Activated CD4-positive, alpha-beta T cell treated with anti-CD3 and anti-CD28 coated beads, Interleukin-10, Interleukin-2, amounts not matched to agents 100 ng/mL and 50 ng/mL, durations not matched to agents 16 hours and 8 hours (primary cell): ENCODE measurements around the gene MINK1.

ENCODE experiments used
- DNase-seq: peaks from one replicate; pipeline ENCODE4 v3.0.0-alpha.2; 2020

The MINK1 gene

DNA sequence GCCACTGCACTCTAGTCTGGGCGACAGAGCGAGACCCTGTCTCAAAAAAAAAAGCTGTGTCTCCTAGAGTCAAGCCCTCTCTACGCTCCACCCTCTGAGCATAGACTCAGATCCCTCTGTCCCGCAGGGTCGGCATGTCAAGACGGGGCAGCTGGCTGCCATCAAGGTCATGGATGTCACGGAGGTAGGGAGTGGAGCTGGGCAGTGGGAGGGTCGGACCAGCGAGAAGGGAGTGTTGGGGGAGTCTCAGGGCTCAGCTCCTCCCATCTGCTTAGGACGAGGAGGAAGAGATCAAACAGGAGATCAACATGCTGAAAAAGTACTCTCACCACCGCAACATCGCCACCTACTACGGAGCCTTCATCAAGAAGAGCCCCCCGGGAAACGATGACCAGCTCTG lies 47.7 kb downstream of the MINK1 start:
- no peak for DNase-seq

DNA sequence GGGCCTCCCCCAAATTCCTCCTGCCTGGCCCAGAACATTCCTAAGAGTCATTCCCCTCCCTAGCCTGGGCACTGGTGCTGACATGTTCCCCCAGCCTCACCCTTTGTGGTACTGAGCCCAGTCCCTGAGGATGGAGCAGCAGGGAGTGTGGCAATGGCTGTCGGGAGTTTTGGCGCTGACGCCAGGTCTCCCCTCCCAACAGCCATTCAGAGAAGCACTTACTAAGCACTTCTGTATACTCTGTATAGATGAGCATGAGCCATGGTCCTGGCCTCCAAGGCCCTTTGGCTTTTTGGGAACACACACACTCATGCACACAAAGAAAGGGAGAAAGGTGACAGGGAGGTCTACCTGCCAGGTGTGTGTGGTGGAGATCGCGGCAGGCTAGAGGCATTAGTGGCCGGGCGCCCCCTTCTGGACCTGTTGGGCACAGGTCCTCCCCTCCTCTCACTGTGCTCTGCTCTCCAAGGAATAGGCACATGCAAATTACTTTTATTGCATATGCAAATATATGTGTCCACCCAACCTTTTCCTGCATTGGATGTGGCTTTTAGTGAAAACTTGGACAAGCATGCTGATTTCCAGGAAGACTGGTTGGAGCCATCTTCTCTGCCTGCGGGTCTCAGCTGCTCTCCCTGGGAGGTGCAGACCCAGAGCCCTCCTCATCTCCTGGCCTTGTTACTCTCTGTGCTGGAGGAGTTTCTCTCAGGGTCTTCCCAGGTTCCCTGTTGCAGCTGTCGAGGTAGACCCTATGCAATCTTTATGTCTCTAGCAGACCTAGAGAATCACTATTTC lies 48.8 kb downstream of the MINK1 start:
- DNase-seq = peak; percentile 60

DNA sequence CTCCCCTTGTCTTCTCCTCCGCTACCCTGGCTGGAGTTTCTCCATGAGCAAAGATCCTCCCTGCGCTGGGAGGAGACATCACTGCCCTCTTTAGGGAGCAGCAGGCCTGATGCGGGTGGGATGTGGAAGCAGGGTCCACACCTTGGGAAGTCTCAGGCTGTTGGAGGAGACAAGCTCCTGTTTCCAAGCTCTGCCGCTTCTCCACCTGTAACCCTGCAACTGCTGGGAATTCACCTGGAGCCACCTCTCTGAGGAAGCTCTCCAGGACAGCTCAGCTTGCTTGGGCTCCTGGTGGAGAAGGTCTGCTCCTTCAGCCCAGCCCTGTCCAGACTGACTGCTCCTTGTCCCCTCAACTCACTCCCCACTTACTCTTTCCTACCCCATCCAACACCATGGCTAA lies 51.3 kb downstream of the MINK1 start:
- no peak for DNase-seq

DNA sequence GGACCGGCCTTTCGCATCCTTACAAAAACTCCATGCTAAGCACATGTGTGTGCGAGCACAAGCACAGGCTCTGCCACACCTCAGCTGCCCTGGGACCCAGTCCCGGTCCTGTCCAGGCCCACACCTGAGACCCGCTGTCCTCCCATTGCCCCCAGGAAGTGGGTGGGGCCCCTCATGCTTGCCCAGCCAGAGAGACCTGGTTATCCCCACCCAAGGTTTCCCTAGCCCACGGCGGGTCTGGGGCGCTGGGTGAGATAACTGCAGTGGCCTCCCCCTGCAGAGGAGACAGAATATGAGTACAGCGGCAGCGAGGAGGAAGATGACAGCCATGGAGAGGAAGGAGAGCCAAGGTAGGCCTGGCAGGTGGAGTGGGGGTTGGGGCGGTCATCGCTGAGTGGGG lies 53.7 kb downstream of the MINK1 start:
- DNase-seq = no peak

DNA sequence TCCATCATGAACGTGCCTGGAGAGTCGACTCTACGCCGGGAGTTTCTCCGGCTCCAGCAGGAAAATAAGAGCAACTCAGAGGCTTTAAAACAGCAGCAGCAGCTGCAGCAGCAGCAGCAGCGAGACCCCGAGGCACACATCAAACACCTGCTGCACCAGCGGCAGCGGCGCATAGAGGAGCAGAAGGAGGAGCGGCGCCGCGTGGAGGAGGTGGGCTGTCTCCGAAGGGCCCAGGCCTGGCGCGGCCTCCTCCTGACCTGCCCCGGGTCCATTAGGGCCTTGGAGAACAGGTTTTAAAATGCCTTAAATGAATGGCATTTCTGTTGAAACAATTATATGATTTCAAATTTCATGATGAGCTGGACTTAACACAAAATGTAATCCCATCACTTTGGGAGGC lies 54.4 kb downstream of the MINK1 start:
- DNase-seq = no peak

DNA sequence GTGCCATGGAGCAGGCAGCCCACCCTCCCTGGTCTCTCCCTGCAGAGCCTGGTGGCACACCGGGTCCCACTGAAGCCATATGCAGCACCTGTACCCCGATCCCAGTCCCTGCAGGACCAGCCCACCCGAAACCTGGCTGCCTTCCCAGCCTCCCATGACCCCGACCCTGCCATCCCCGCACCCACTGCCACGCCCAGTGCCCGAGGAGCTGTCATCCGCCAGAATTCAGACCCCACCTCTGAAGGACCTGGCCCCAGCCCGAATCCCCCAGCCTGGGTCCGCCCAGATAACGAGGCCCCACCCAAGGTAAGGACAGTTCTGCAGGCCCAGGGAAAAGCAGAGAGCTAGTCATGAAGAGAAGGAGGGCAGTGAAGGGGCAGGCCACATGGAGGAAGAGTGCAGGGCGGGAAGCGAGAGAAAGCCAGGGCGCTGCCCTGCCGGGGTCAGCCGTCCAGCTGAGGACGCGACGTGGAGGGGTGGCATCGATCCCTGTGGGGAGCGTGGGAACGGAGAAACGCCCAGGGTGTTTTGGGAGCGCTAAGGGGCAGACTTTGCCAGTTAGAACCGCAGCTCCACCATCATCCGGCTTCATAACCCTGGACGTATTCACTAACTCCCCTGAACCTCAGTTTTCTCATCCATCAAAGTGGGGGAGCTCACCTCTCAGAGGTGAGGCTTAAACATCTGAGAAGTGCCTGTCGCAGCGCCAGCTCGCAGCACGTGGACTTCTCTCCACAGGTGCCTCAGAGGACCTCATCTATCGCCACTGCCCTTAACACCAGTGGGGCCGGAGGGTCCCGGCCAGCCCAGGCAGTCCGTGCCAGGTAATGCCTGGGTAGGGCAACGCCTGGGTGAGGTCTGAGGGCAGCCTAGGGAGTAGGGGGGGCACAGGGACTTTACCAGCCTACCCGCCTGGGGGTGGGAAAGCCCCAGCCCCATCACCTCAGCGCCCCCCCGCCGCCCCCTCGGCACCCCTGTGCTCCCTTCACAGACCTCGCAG lies 58.6 kb downstream of the MINK1 start:
- no peak for DNase-seq

DNA sequence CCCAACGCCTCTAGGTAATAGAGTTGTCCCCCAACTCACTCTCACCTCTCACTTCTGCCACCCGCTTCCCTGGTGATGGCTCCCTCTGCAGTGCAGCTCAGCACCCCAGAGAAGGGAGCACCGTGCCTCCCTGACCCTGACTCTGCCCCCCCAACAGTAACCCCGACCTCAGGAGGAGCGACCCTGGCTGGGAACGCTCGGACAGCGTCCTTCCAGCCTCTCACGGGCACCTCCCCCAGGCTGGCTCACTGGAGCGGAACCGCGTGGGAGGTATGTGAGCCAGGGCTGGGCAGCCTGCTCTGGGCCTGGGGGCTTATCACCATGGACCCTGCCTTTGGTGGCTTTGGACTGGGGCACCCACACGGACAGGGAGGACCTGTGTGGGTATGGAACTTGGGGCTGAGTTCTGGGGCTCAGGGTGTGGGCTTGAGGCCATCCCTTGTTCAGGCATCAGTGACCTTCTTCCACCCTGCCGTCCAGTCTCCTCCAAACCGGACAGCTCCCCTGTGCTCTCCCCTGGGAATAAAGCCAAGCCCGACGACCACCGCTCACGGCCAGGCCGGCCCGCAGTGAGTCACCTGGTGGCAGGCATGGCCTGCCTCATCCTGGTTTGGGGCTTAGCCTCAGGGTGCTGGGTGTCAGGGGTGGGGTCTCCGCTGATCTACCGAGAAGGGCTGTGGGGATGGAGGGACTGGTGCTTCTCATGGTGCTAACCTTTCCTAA lies 59.5 kb downstream of the MINK1 start:
- DNase-seq = no peak

DNA sequence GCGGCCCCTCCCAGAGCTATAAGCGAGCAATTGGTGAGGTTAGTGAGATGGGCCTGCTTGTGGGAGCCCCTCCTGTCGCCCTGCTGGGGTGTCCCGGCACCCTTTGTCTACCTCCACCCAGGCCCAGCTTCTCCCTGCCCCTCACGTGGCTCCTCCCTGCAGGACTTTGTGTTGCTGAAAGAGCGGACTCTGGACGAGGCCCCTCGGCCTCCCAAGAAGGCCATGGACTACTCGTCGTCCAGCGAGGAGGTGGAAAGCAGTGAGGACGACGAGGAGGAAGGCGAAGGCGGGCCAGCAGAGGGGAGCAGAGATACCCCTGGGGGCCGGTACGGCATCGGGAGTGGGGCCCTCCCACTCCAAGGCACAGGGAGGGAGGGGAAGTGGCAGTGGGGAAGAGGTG lies 60.1 kb downstream of the MINK1 start:
- no peak for DNase-seq

DNA sequence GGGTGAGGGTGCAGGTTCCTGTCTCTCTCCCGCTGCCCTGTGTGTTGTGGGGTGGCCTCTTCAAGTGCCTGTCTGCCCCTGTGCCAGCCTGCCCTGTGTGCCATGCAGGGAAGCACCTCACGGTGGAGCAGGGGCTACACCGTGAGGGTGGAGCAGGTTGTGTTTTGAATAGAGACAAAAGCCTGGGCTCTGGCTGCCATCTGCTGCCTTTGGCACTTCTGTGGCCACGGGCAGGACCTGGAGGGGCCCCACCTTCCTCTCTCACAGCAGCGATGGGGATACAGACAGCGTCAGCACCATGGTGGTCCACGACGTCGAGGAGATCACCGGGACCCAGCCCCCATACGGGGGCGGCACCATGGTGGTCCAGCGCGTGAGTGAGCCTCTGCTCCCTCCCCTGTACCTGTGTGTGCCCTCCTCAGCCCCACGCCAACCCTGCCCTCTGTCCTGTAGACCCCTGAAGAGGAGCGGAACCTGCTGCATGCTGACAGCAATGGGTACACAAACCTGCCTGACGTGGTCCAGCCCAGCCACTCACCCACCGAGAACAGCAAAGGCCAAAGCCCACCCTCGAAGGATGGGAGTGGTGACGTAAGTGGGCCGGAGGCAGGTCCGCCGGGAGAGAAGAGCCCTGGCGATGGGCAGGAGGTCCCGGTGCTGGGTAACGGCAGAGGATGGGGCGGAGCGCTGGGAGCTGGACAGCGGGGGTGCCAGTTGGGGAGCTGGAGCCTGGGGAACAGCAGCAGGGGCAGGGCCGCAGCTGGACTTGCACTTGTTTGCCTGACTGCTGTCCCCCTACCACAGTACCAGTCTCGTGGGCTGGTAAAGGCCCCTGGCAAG lies 60.8 kb downstream of the MINK1 start:
- DNase-seq = no peak

DNA sequence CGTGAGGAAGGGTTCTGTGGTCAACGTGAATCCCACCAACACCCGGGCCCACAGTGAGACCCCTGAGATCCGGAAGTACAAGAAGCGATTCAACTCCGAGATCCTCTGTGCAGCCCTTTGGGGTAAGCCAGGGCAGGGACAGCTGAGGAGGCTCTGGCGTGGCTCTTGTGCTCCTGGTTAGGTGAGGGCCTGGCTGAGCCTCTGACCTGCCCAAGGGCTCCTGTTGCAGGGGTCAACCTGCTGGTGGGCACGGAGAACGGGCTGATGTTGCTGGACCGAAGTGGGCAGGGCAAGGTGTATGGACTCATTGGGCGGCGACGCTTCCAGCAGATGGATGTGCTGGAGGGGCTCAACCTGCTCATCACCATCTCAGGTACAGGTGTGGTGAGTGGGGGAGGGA lies 62.0 kb downstream of the MINK1 start:
- DNase-seq = no peak

DNA sequence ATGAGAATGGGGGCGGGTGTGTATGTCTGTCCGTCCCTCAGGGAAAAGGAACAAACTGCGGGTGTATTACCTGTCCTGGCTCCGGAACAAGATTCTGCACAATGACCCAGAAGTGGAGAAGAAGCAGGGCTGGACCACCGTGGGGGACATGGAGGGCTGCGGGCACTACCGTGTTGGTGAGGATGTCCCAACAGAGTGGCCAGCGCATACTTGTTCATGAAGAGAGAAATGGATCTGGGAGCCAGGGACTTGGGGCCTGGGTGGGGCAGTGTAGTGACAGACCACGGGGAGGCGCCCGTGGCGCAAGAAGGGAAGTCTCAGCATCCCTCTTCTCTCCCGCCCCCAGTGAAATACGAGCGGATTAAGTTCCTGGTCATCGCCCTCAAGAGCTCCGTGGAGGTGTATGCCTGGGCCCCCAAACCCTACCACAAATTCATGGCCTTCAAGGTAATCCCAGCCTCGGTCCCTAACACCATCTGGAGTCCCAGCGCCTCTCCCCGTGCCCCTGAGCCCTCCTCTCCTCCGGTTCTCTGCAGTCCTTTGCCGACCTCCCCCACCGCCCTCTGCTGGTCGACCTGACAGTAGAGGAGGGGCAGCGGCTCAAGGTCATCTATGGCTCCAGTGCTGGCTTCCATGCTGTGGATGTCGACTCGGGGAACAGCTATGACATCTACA lies 62.7 kb downstream of the MINK1 start:
- no peak for DNase-seq

DNA sequence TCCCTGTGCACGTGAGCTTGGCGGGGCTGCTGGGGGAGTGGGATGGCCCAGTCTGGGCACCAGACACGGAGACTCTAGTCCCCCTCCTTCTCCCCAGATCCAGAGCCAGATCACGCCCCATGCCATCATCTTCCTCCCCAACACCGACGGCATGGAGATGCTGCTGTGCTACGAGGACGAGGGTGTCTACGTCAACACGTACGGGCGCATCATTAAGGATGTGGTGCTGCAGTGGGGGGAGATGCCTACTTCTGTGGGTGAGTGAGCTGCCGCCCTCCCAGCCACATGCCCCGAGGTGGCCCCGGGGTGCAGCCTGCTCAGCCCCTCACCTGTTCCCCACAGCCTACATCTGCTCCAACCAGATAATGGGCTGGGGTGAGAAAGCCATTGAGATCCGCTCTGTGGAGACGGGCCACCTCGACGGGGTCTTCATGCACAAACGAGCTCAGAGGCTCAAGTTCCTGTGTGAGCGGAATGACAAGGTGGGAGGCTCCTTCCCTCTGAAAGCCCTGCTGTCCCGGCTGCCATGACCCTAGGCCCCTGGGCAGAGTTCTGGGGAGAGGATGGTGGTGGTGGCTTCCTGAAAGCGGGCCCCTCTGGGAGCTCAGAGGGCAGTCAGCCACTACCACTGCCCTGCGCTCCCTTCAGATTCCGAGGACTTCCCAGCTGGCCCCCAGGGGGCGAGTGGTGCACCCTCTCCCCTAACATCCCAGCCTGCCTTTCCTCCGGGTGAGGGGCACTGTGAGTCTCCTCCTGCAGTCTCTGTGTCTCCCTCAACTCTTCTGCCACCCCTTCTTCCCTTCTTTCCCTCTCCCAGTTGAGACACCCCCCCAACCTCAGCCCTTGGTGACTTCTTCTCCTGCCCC lies 63.4 kb downstream of the MINK1 start:
- no peak for DNase-seq

DNA sequence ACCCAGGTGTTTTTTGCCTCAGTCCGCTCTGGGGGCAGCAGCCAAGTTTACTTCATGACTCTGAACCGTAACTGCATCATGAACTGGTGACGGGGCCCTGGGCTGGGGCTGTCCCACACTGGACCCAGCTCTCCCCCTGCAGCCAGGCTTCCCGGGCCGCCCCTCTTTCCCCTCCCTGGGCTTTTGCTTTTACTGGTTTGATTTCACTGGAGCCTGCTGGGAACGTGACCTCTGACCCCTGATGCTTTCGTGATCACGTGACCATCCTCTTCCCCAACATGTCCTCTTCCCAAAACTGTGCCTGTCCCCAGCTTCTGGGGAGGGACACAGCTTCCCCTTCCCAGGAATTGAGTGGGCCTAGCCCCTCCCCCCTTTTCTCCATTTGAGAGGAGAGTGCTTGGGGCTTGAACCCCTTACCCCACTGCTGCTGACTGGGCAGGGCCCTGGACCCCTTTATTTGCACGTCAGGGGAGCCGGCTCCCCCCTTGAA lies 64.1 kb downstream of the MINK1 start:
- no peak for DNase-seq

DNA sequence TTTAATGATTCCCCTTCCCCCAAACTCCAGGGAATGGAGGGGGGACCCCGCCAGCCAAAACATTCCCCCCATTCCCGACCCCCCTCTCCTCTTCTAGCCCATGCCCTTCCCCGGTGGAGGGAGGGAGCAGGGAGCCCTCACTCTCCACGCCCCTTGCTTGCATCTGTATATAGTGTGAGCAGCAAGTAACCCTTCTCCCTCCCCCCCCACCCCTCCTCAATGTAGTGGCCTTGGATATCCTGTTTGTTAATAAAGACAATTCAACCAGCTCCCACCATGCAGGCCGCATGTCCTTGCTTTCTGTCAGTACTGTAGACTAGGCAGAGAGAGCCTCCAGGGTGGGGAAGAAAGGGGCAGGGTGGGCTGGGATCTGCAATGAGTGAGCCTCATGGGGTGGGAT lies 64.6 kb downstream of the MINK1 start:
- DNase-seq = no peak

DNA sequence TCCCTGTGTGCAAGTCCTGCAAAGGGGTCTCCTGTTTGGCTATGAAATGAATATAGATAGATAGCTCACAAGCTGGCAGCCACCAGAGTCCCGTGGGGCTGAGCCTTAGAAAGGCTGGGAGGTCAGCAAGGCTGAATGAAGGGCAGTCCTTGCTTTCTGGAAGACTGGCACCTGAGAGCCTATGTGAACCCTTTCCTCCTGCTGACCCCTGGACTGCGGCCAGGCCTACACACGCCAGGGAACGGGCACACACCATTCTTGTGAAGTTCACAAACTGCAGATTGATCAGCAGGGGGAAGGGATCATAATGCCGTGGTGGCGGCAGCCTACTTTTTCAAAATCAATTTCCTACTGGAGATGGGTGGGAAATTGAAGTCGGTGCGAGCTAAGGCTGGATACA lies 65.2 kb downstream of the MINK1 start:
- DNase-seq = no peak

DNA sequence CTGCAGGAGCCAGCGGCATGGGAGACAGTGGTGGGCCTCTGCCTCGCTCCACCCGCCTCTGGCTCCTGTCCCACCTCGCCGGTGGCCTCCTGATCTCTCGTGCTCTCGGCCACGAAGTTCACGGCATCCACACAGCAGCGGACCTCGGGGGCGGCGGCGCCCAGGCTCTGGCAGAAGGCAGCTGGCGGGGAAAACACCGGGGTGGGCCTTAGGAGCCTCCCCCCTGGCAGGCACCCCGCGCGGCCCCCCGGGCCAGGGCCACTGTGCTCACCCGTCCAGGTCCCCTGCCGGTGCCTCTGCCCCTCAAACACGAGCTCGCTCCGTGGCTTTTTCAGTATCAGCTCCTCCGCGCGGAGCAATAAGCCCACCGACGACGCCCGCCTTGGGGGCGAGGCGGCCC lies 65.8 kb downstream of the MINK1 start:
- DNase-seq = no peak

DNA sequence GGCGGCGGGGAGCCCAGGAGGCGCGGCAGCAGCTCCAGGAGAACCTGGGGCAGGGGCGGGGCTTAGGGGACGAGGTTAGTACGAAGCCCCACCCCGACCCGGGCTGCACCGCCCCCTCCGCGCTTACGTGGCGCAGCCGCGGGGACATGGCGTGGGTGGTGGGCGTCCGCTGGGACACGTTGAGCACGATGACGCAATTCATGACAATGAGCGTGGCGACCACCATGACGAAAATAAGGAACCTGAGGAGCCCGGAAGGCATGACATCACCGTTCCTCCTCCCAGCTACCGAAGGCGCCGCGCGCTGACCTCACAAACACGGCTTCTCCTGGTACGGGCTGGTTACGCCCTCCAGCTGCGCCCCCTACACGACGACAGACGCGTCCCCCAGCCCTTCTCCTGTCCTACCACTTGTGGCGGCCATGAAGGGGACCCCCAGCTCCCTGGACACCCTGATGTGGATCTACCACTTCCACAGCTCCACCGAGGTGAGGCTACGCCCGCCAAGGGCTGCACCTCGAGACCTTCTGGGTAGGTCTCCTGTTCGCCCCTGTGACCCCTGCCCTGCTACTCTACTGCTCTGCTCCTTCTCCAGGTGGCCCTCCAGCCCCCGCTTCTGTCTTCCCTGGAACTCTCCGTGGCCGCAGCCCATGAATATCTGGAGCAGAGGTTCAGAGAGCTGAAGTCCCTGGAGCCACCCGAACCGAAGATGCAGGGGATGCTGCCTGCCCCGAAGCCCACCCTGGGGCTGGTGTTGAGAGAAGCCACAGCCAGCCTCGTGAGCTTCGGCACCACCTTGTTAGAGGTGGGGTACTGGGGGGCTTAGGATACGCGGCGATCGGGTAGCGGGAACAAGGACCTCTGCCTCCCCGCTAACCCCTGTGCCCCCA lies 66.4 kb downstream of the MINK1 start, which contains the start of gene C17orf107:
TSS of gene C17orf107 (plus strand) at position 196 of the 890 bp plus-strand sequence. CDS start at position 423, 227 bp downstream.
- DNase-seq = peak; percentile 86

DNA sequence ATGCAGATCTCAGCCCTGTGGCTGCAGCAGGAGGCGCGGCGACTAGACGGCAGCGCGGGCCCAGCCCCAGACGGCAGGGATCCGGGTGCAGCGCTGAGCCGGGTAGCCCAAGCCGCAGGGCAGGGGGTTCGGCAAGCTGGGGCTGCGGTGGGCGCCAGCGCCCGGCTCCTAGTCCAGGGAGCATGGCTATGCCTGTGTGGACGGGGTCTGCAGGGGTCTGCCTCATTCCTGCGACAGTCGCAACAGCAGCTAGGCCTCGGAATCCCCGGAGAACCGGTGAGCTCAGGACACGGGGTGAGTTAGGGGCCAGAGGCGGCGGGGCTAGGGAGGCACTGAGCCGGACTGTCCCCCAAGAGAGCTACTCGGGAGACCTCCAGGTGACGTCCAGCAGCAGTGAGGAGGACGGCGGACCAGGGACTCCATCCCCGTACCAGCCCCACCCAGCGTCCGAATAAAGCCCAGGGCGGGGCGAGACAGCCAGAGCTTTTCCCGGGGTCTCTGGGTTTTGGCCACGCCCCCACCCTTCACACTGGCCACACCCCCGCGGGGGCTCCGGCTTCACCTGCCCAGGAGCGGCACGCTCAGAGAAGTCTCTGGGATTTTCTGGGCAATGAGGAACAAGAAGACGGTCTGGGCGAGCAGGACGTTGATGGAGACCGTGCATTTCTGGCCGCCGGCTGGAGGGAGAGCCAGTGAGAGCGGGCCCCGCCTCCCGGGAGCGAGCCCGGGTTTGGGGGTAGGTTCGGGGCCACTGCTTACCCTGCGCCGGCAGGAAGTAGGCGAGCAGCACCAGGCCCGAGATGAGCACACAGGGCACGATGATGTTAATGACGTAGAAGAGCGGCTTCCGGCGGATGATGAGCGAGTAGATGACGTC lies 67.3 kb downstream of the MINK1 start:
- DNase-seq = peak; percentile 62
